ENCODE results near the gene EHMT2. TPM values are rescaled to one million over a fixed set of nuclear protein-coding genes. Genes with fewer than 3 reads are reported as not detected.

Gene EHMT2
- total RNA-seq, 1 experiment from 2014 or later: 84.0 TPM

DNA sequence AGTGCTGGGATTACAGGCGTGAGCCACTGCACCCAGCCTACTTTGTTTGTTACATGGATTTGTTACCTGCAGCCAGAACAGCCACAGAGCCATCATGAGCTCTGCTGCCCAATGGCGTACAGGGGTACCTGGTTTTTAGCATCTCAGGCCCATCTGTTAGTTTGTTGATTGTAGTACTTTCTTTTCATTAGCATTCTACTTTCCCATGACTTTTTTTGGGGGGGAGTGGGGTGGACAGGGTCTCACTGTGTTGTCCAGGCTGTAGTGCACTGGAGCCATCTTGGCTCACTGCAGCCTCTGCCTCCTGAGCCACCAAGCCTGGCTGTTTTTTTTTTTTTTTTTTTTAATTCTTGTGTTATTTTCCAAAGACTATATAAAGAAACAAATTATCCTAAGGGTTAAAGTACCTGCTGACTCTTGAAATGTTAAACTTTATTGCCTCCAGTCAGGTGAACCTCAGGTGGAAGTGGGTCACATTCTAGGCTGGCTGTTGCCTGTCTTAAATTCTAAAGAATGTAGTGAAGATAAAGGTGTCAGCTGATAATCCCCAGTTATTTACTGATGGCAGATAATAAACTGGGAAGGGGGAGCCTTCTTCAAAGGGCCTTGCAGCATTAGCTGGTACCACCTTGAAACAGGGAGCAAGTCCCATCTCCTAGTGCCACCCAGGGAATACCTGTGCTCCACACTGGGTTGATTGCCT is 50.1 kb downstream of the EHMT2 start:
- TF ChIP-seq, protein P1, sequence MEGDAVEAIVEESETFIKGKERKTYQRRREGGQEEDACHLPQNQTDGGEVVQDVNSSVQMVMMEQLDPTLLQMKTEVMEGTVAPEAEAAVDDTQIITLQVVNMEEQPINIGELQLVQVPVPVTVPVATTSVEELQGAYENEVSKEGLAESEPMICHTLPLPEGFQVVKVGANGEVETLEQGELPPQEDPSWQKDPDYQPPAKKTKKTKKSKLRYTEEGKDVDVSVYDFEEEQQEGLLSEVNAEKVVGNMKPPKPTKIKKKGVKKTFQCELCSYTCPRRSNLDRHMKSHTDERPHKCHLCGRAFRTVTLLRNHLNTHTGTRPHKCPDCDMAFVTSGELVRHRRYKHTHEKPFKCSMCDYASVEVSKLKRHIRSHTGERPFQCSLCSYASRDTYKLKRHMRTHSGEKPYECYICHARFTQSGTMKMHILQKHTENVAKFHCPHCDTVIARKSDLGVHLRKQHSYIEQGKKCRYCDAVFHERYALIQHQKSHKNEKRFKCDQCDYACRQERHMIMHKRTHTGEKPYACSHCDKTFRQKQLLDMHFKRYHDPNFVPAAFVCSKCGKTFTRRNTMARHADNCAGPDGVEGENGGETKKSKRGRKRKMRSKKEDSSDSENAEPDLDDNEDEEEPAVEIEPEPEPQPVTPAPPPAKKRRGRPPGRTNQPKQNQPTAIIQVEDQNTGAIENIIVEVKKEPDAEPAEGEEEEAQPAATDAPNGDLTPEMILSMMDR (IDR thresholded peaks at IDR 0.05 in 2 of 3, conservative IDR thresholded peaks at IDR 0.05 in 1 of 3; ENCODE audit: borderline replicate concordance in 1 of 3, insufficient read depth in 1 of 3, low read depth in 2 of 3, low read length in 2 of 3): no peak
- TF ChIP-seq CEBPB (IDR thresholded peaks at IDR 0.05; ENCODE audit: low read depth) (no peak), ELF1 (IDR thresholded peaks at IDR 0.05; ENCODE audit: borderline replicate concordance, low read depth) (no peak), FOSL1 (IDR thresholded peaks at IDR 0.05; ENCODE audit: low read depth) (no peak), JUND (IDR thresholded peaks at IDR 0.05) (no peak), EZH2phosphoT487 (IDR thresholded peaks at IDR 0.05; ENCODE audit: borderline replicate concordance) (no peak), EGR1 (IDR thresholded peaks at IDR 0.05; ENCODE audit: low read depth) (no peak), ZFX (IDR thresholded peaks at IDR 0.05) (no peak), SIN3A (IDR thresholded peaks at IDR 0.05; ENCODE audit: low read depth) (no peak), YY1 (IDR thresholded peaks at IDR 0.05; ENCODE audit: extremely low read depth, insufficient replicate concordance, low read depth, low read length) (no peak)
- TF ChIP-seq, protein P2, sequence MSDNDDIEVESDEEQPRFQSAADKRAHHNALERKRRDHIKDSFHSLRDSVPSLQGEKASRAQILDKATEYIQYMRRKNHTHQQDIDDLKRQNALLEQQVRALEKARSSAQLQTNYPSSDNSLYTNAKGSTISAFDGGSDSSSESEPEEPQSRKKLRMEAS (IDR thresholded peaks at IDR 0.05): no peak
- TF ChIP-seq, protein P3, sequence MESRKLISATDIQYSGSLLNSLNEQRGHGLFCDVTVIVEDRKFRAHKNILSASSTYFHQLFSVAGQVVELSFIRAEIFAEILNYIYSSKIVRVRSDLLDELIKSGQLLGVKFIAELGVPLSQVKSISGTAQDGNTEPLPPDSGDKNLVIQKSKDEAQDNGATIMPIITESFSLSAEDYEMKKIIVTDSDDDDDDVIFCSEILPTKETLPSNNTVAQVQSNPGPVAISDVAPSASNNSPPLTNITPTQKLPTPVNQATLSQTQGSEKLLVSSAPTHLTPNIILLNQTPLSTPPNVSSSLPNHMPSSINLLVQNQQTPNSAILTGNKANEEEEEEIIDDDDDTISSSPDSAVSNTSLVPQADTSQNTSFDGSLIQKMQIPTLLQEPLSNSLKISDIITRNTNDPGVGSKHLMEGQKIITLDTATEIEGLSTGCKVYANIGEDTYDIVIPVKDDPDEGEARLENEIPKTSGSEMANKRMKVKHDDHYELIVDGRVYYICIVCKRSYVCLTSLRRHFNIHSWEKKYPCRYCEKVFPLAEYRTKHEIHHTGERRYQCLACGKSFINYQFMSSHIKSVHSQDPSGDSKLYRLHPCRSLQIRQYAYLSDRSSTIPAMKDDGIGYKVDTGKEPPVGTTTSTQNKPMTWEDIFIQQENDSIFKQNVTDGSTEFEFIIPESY (IDR thresholded peaks at IDR 0.05; ENCODE audit: extremely low read depth, insufficient replicate concordance, low read length): no peak
- Histone ChIP-seq H3K4me3 (replicated peaks in 1 of 2; ENCODE audit: low read depth in 1 of 2, low read length in 2 of 2) (no peak overlapping the region), H3K36me3 (ENCODE audit: control insufficient read depth in 1 of 2, insufficient read depth in 2 of 2, low read length in 2 of 2) (no peaks in the 10 kb centered on the region), H3K79me2 (ENCODE audit: insufficient read depth, low read length) (no peaks in the 10 kb centered on the region), H3K27me3 (ENCODE audit: insufficient read depth, low read length) (no peaks in the 10 kb centered on the region), H2AFZ (ENCODE audit: low read depth, low read length, poor library complexity, severe bottlenecking) (no peak overlapping the region), H3K9me3 (ENCODE audit: control insufficient read depth in 1 of 2, insufficient read depth in 1 of 2, low read depth in 1 of 2, low read length in 2 of 2) (no peaks in the 10 kb centered on the region), H3K9me2 (ENCODE audit: insufficient read depth) (no peaks in the 10 kb centered on the region), H3K9ac (ENCODE audit: low read length) (no peak overlapping the region), H3K4me2 (ENCODE audit: low read length) (peak overlapping the region; percentile 12; the same call in 1 of the 2 replicates), H3K27ac (ENCODE audit: low read depth, low read length) (no peak overlapping the region), H4K20me1 (ENCODE audit: insufficient read depth) (no peaks in the 10 kb centered on the region), H3K4me1 (ENCODE audit: control insufficient read depth in 1 of 2, insufficient read depth in 2 of 2, low read length in 2 of 2) (peaks cover 0 to 14% of the 10 kb centered on the region in 2 experiments; a peak in 2 of 4 replicates)
- POLR2A ChIA-PET: interaction anchor here (0.9 to 1.6 kb wide), 3 partner anchors 9 to 20 kb away, joined by 4 to 5 read pairs (median 4); partner anchors contain the start of genes HSPA1B and NEU1
- DNase-seq (ENCODE audit: low read depth, low spot score) (no peak), ATAC-seq (no peak)
- intact Hi-C loops (cut with micrococcal nuclease): no loop called here
- RAD21 ChIA-PET (ENCODE audit: low non-redundant PET in 1 of 2, low total read pairs in 2 of 2, uncharacterized antibody in 2 of 2, unreplicated experiment in 2 of 2): no interaction called here
- BruUV-seq (replicated peaks): no TSS peak
- CTCF ChIA-PET: no interaction called here

All from HCT116 (cell line).